Measurements from ENCODE around the gene MIA. TPM values are rescaled to one million over a fixed set of nuclear protein-coding genes. Genes with fewer than 3 reads are reported as not detected.
"Not testable (repeated sequence)": the region's sequence is repeated elsewhere in the genome, so short reads cannot be mapped to it uniquely, and the experiment has no call there.

Gene MIA
- total and polyA plus RNA-seq, 2 of the 8 experiments (the other 6 are each of a cell fraction or from before 2014, with no cell fraction given), result not detected

GRCh38 chr19:40826312-40826698, 51.0 kb downstream of the MIA start:
- 94% methylated on average over 6 of the region's 14 CpGs; no CpG with 5 or more reads in 1 of the 2 experiments for WGBS, 2 experiments (ENCODE audit: extremely low coverage in 1 of 2, insufficient coverage in 1 of 2, insufficient read length in 1 of 2, insufficient replicate concordance in 2 of 2, low coverage in 1 of 2, low lambda C conversion rate in 2 of 2, missing lambda C conversion rate in 1 of 2)
- H3K79me1 ChIP-seq (ENCODE audit: low read depth, low read length); H3K27me3 ChIP-seq (replicated peaks in 1 of 4; ENCODE audit: control insufficient read depth in 3 of 4, extremely low read depth in 1 of 4, insufficient read depth in 3 of 4, low read length in 3 of 4); H3K9me3 ChIP-seq (ENCODE audit: insufficient read depth in 2 of 2, low read depth in 1 of 2, low read length in 1 of 2); H3K56ac ChIP-seq (replicated peaks; ENCODE audit: insufficient read length, low read depth, low read length); H4K5ac ChIP-seq (ENCODE audit: insufficient read length, low read depth, low read length); H2BK5ac ChIP-seq (ENCODE audit: low read depth, low read length); H3K23me2 ChIP-seq (ENCODE audit: low read depth, low read length); H3K27ac ChIP-seq (ENCODE audit: low read depth, low read length); H3K4ac ChIP-seq (replicated peaks; ENCODE audit: insufficient read length, low read depth, low read length); H2AFZ ChIP-seq (ENCODE audit: low read length); DNase-seq (ENCODE audit: low read depth in 1 of 2, low spot score in 2 of 2); H3K36me3 ChIP-seq (ENCODE audit: control insufficient read depth in 2 of 4, insufficient read depth in 4 of 4, low read length in 3 of 4); H2BK20ac ChIP-seq (ENCODE audit: low read length); H3K4me1 ChIP-seq (replicated peaks in 1 of 4; ENCODE audit: control insufficient read depth in 3 of 4, insufficient read depth in 4 of 4, low read length in 3 of 4); H3K9ac ChIP-seq (replicated peaks in 1 of 4; ENCODE audit: extremely low read depth in 1 of 4, low read depth in 3 of 4, low read length in 3 of 4); H3K79me2 ChIP-seq (ENCODE audit: control insufficient read depth in 1 of 2, insufficient read depth in 2 of 2, low read length in 2 of 2); H4K8ac ChIP-seq (ENCODE audit: extremely low read depth, insufficient read depth, low read length); H3K18ac ChIP-seq (ENCODE audit: extremely low read depth, low read length); POLR2A ChIA-PET (ENCODE audit: partially characterized antibody); H4K91ac ChIP-seq (replicated peaks; ENCODE audit: insufficient read length, low read length); H2AK5ac ChIP-seq (ENCODE audit: low read depth, low read length); H3K4me3 ChIP-seq (ENCODE audit: extremely low read depth in 1 of 4, insufficient read depth in 2 of 4, low read depth in 3 of 4, low read length in 4 of 4); H3K14ac ChIP-seq (ENCODE audit: insufficient read length); H2BK15ac ChIP-seq (ENCODE audit: low read length); H2BK120ac ChIP-seq (replicated peaks; ENCODE audit: low read depth, low read length); FAIRE-seq; H2BK12ac ChIP-seq (ENCODE audit: low read depth, low read length); H3K4me2 ChIP-seq (ENCODE audit: insufficient read depth in 1 of 2, low read depth in 2 of 2, low read length in 2 of 2); CTCF ChIA-PET (ENCODE audit: partially characterized antibody); H4K20me1 ChIP-seq (replicated peaks in 1 of 2; ENCODE audit: control insufficient read depth in 1 of 2, insufficient read depth in 2 of 2, low read length in 2 of 2); H3K23ac ChIP-seq (ENCODE audit: insufficient read length): not testable (repeated sequence)

- WGBS, 2 experiments (ENCODE audit: extremely low coverage in 1 of 2, insufficient coverage in 1 of 2, insufficient read length in 1 of 2, insufficient replicate concordance in 2 of 2, low coverage in 1 of 2, low lambda C conversion rate in 2 of 2, missing lambda C conversion rate in 1 of 2), result 94% methylated on average over 29 of the region's 29 CpGs; no CpG with 5 or more reads in 1 of the 2 experiments
Measured at GRCh38 chr19:40826699-40827385, 51.5 kb downstream of the MIA start.

More at GRCh38 chr19:40826699-40827385, 51.5 kb downstream of the MIA start:
- peak overlapping the region; percentile 34; the same call in 1 of the 2 replicates for H2BK20ac ChIP-seq (ENCODE audit: low read length)
- H3K23ac ChIP-seq (ENCODE audit: insufficient read length); H3K23me2 ChIP-seq (ENCODE audit: low read depth, low read length); H4K20me1 ChIP-seq (replicated peaks in 1 of 2; ENCODE audit: control insufficient read depth in 1 of 2, insufficient read depth in 2 of 2, low read length in 2 of 2); H2BK120ac ChIP-seq (replicated peaks; ENCODE audit: low read depth, low read length); H3K79me2 ChIP-seq (ENCODE audit: control insufficient read depth in 1 of 2, insufficient read depth in 2 of 2, low read length in 2 of 2); DNase-seq (ENCODE audit: low read depth in 1 of 2, low spot score in 2 of 2); H4K8ac ChIP-seq (ENCODE audit: extremely low read depth, insufficient read depth, low read length); H3K4me1 ChIP-seq (replicated peaks in 1 of 4; ENCODE audit: control insufficient read depth in 3 of 4, insufficient read depth in 4 of 4, low read length in 3 of 4); H3K9ac ChIP-seq (replicated peaks in 1 of 4; ENCODE audit: extremely low read depth in 1 of 4, low read depth in 3 of 4, low read length in 3 of 4); H3K4me2 ChIP-seq (ENCODE audit: insufficient read depth in 1 of 2, low read depth in 2 of 2, low read length in 2 of 2); H3K27me3 ChIP-seq (replicated peaks in 1 of 4; ENCODE audit: control insufficient read depth in 3 of 4, extremely low read depth in 1 of 4, insufficient read depth in 3 of 4, low read length in 3 of 4); FAIRE-seq; H3K18ac ChIP-seq (ENCODE audit: extremely low read depth, low read length); H3K36me3 ChIP-seq (ENCODE audit: control insufficient read depth in 2 of 4, insufficient read depth in 4 of 4, low read length in 3 of 4); H3K27ac ChIP-seq (ENCODE audit: low read depth, low read length); H4K5ac ChIP-seq (ENCODE audit: insufficient read length, low read depth, low read length); CTCF ChIA-PET (ENCODE audit: partially characterized antibody); H4K91ac ChIP-seq (replicated peaks; ENCODE audit: insufficient read length, low read length); H3K79me1 ChIP-seq (ENCODE audit: low read depth, low read length); H3K4ac ChIP-seq (replicated peaks; ENCODE audit: insufficient read length, low read depth, low read length); H3K4me3 ChIP-seq (ENCODE audit: extremely low read depth in 1 of 4, insufficient read depth in 2 of 4, low read depth in 3 of 4, low read length in 4 of 4); H3K56ac ChIP-seq (replicated peaks; ENCODE audit: insufficient read length, low read depth, low read length); H3K9me3 ChIP-seq (ENCODE audit: insufficient read depth in 2 of 2, low read depth in 1 of 2, low read length in 1 of 2); H3K14ac ChIP-seq (ENCODE audit: insufficient read length): not testable (repeated sequence)
- H2BK5ac ChIP-seq (ENCODE audit: low read depth, low read length), result 0 out of 2 replicates have a peak overlapping the region, but pooled peaks have one; percentile 68
- peak overlapping the region; percentile 97; the same call in 1 of the 2 replicates for H2BK12ac ChIP-seq (ENCODE audit: low read depth, low read length)
- peak overlapping the region; percentile 72; the same call in 1 of the 2 replicates for H2BK15ac ChIP-seq (ENCODE audit: low read length)
- POLR2A ChIA-PET (ENCODE audit: partially characterized antibody), result interaction anchor here (0.8 kb wide), 1 partner anchor 29 kb away, joined by 4 read pairs; no protein-coding TSS in a partner anchor
- H2AK5ac ChIP-seq (ENCODE audit: low read depth, low read length), result peak overlapping the region; percentile 95
- H2AFZ ChIP-seq (ENCODE audit: low read length), result 0 out of 2 replicates have a peak overlapping the region, but pooled peaks have one; percentile 8

Measured in H1 (cell line).